ENCODE measurements around the gene BEX3. TPM values are rescaled to one million over a fixed set of nuclear protein-coding genes. Genes with fewer than 3 reads are reported as not detected.
"Not testable (repeated sequence)": the region's sequence is repeated elsewhere in the genome, so short reads cannot be mapped to it uniquely, and the experiment has no call there.

Gene BEX3
- total and polyA plus RNA-seq, 2 donors (not counting 1 experiment from before 2014, with no cell fraction given): 416 to 460 TPM

DNA sequence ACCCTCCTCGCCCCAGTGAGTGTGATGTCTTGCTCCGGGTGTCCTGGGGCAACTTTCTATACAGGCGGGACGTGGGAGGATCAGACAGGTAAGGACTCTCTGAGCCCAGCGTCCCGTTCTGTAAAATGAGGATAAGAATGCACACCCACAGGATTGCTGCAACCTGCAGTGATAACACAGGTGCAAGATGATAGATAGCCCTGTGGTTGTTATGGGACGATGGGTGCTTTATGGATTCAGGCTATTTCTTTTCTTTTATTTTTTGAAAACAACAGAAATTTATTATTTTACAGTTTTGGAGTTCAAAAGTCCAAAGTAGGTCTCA, 28.6 kb downstream of the BEX3 start:
- H3K36me3 ChIP-seq (ENCODE audit: control insufficient read depth, insufficient read depth, low read length): no peaks in the 10 kb centered on the region
- H3K4me1 ChIP-seq (ENCODE audit: control insufficient read depth, extremely low read depth, insufficient read depth, low read length): peaks cover 3% of the 10 kb centered on the region
- peak overlapping the region; percentile 94 for H3K27ac ChIP-seq (ENCODE audit: insufficient read depth, low read length)
- H3K9ac ChIP-seq (ENCODE audit: insufficient read depth, low read length): peak overlapping the region; percentile 62
- no peaks in the 10 kb centered on the region for H3K79me2 ChIP-seq (ENCODE audit: control insufficient read depth, insufficient read depth, low read length)
- peak overlapping the region; percentile 55 to 83 (median 75) for H3K4me3 ChIP-seq (replicated peaks in 1 of 4; ENCODE audit: control extremely low read depth in 1 of 4, insufficient read depth in 1 of 4, low read depth in 3 of 4, low read length in 4 of 4)
- H2AFZ ChIP-seq (ENCODE audit: low read length): no peak overlapping the region
- no peak for DNase-seq (ENCODE audit: low read depth in 2 of 2)
- TF ChIP-seq, protein P1, sequence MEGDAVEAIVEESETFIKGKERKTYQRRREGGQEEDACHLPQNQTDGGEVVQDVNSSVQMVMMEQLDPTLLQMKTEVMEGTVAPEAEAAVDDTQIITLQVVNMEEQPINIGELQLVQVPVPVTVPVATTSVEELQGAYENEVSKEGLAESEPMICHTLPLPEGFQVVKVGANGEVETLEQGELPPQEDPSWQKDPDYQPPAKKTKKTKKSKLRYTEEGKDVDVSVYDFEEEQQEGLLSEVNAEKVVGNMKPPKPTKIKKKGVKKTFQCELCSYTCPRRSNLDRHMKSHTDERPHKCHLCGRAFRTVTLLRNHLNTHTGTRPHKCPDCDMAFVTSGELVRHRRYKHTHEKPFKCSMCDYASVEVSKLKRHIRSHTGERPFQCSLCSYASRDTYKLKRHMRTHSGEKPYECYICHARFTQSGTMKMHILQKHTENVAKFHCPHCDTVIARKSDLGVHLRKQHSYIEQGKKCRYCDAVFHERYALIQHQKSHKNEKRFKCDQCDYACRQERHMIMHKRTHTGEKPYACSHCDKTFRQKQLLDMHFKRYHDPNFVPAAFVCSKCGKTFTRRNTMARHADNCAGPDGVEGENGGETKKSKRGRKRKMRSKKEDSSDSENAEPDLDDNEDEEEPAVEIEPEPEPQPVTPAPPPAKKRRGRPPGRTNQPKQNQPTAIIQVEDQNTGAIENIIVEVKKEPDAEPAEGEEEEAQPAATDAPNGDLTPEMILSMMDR (conservative IDR thresholded peaks at IDR 0.05 in 1 of 2, IDR thresholded peaks at IDR 0.05 in 1 of 2; ENCODE audit: low read depth in 1 of 2, low read length in 2 of 2): no peak
- TF ChIP-seq EZH2 (IDR thresholded peaks at IDR 0.05; ENCODE audit: low read length, missing control alignments): no peak
- peak overlapping the region; percentile 82 for H3K4me2 ChIP-seq (ENCODE audit: extremely low read depth, insufficient read depth, low read length)
- no peaks in the 10 kb centered on the region for H3K9me3 ChIP-seq (ENCODE audit: control insufficient read depth, insufficient read depth, low read depth, low read length)
- no peaks in the 10 kb centered on the region for H4K20me1 ChIP-seq (ENCODE audit: control insufficient read depth, extremely low read depth, insufficient read depth, low read length)
- H3K27me3 ChIP-seq (ENCODE audit: control insufficient read depth, insufficient read depth, low read length): no peaks in the 10 kb centered on the region

DNA sequence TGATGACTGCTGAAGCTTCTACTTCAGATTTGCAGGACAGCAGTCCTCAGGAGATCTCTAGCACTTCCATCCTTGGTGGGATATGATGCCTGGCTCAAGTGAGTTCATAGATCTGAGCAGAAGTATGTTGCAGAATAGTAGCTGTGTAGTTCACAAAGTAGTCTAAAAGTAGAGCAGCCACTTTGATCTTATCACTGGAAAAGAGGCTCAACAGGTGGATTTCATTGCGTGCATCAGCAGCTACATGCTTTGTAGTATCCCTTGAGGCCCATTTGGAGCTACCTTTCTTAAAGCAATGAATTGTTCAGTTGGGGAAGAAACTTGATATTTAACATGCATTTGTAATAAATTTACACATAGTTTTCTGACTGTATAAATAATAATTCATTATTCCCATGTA, 29.9 kb downstream of the BEX3 start:
- no peaks in the 10 kb centered on the region for H3K9me3 ChIP-seq (ENCODE audit: control insufficient read depth, insufficient read depth, low read depth, low read length)
- no peaks in the 10 kb centered on the region for H3K27me3 ChIP-seq (ENCODE audit: control insufficient read depth, insufficient read depth, low read length)
- no peaks in the 10 kb centered on the region for H3K36me3 ChIP-seq (ENCODE audit: control insufficient read depth, insufficient read depth, low read length)
- peaks cover 3% of the 10 kb centered on the region for H3K4me1 ChIP-seq (ENCODE audit: control insufficient read depth, extremely low read depth, insufficient read depth, low read length)
- H3K27ac ChIP-seq (ENCODE audit: insufficient read depth, low read length): no peak overlapping the region
- no peaks in the 10 kb centered on the region for H3K79me2 ChIP-seq (ENCODE audit: control insufficient read depth, insufficient read depth, low read length)
- no peak overlapping the region for H3K4me2 ChIP-seq (ENCODE audit: extremely low read depth, insufficient read depth, low read length)
- H4K20me1 ChIP-seq (ENCODE audit: control insufficient read depth, extremely low read depth, insufficient read depth, low read length): no peaks in the 10 kb centered on the region
- TF ChIP-seq, protein P1 (conservative IDR thresholded peaks at IDR 0.05 in 1 of 2, IDR thresholded peaks at IDR 0.05 in 1 of 2; ENCODE audit: low read depth in 1 of 2, low read length in 2 of 2): no peak
- no peak for TF ChIP-seq EZH2 (IDR thresholded peaks at IDR 0.05; ENCODE audit: low read length, missing control alignments)
- H3K9ac ChIP-seq (ENCODE audit: insufficient read depth, low read length): no peak overlapping the region
- no peak overlapping the region for H3K4me3 ChIP-seq (replicated peaks in 1 of 4; ENCODE audit: control extremely low read depth in 1 of 4, insufficient read depth in 1 of 4, low read depth in 3 of 4, low read length in 4 of 4)
- no peak for DNase-seq (ENCODE audit: low read depth in 2 of 2)
- no peak overlapping the region for H2AFZ ChIP-seq (ENCODE audit: low read length)

GRCh38 chrX:103407776-103408175, 31.4 kb downstream of the BEX3 start:
- no peak for TF ChIP-seq EZH2 (IDR thresholded peaks at IDR 0.05; ENCODE audit: low read length, missing control alignments)
- TF ChIP-seq, protein P1 (conservative IDR thresholded peaks at IDR 0.05 in 1 of 2, IDR thresholded peaks at IDR 0.05 in 1 of 2; ENCODE audit: low read depth in 1 of 2, low read length in 2 of 2): no peak
- DNase-seq (ENCODE audit: low read depth in 2 of 2): no peak
- no peaks in the 10 kb centered on the region for H4K20me1 ChIP-seq (ENCODE audit: control insufficient read depth, extremely low read depth, insufficient read depth, low read length)

GRCh38 chrX:103411721-103412120, 35.4 kb downstream of the BEX3 start:
- not testable (repeated sequence) for H3K79me2 ChIP-seq (ENCODE audit: control insufficient read depth, insufficient read depth, low read length); H4K20me1 ChIP-seq (ENCODE audit: control insufficient read depth, extremely low read depth, insufficient read depth, low read length); H3K9ac ChIP-seq (ENCODE audit: insufficient read depth, low read length); H3K4me1 ChIP-seq (ENCODE audit: control insufficient read depth, extremely low read depth, insufficient read depth, low read length); H3K36me3 ChIP-seq (ENCODE audit: control insufficient read depth, insufficient read depth, low read length); H3K27ac ChIP-seq (ENCODE audit: insufficient read depth, low read length); DNase-seq (ENCODE audit: low read depth in 2 of 2); H2AFZ ChIP-seq (ENCODE audit: low read length); H3K4me3 ChIP-seq (replicated peaks in 1 of 4; ENCODE audit: control extremely low read depth in 1 of 4, insufficient read depth in 1 of 4, low read depth in 3 of 4, low read length in 4 of 4); H3K27me3 ChIP-seq (ENCODE audit: control insufficient read depth, insufficient read depth, low read length); H3K4me2 ChIP-seq (ENCODE audit: extremely low read depth, insufficient read depth, low read length); H3K9me3 ChIP-seq (ENCODE audit: control insufficient read depth, insufficient read depth, low read depth, low read length)

More at GRCh38 chrX:103407776-103408175, 31.4 kb downstream of the BEX3 start:
- H3K4me3 ChIP-seq (replicated peaks in 1 of 4; ENCODE audit: control extremely low read depth in 1 of 4, insufficient read depth in 1 of 4, low read depth in 3 of 4, low read length in 4 of 4): no peak overlapping the region
- H3K4me1 ChIP-seq (ENCODE audit: control insufficient read depth, extremely low read depth, insufficient read depth, low read length): peaks cover 3% of the 10 kb centered on the region
- H2AFZ ChIP-seq (ENCODE audit: low read length): no peak overlapping the region
- H3K27ac ChIP-seq (ENCODE audit: insufficient read depth, low read length): no peak overlapping the region
- H3K9me3 ChIP-seq (ENCODE audit: control insufficient read depth, insufficient read depth, low read depth, low read length): no peaks in the 10 kb centered on the region
- H3K4me2 ChIP-seq (ENCODE audit: extremely low read depth, insufficient read depth, low read length): no peak overlapping the region
- no peaks in the 10 kb centered on the region for H3K36me3 ChIP-seq (ENCODE audit: control insufficient read depth, insufficient read depth, low read length)
- no peaks in the 10 kb centered on the region for H3K79me2 ChIP-seq (ENCODE audit: control insufficient read depth, insufficient read depth, low read length)
- H3K27me3 ChIP-seq (ENCODE audit: control insufficient read depth, insufficient read depth, low read length): no peaks in the 10 kb centered on the region
- H3K9ac ChIP-seq (ENCODE audit: insufficient read depth, low read length): no peak overlapping the region
